ENCODE results near the gene ZNF532. TPM values are rescaled to one million over a fixed set of nuclear protein-coding genes. Genes with fewer than 3 reads are reported as not detected.

Gene ZNF532
- polyA plus RNA-seq, 1 donor (not counting 4 experiments of a cell fraction or from before 2014, with no cell fraction given) = 31.5 TPM

GRCh38 chr18:59006461-59007067 lies 141.9 kb downstream of the ZNF532 start:
- no peak overlapping the region for H3K4me2 ChIP-seq (ENCODE audit: control insufficient read depth, extremely low read depth, insufficient read depth, low read depth, low read length)
- H3K9me3 ChIP-seq (ENCODE audit: control insufficient read depth, low read depth, low read length) = no peaks in the 10 kb centered on the region
- H3K36me3 ChIP-seq (ENCODE audit: control insufficient read depth in 2 of 2, extremely low read depth in 1 of 2, insufficient read depth in 2 of 2, low read length in 2 of 2) = no peaks in the 10 kb centered on the region
- H3K79me2 ChIP-seq (ENCODE audit: control insufficient read depth, insufficient read depth, low read length) = no peaks in the 10 kb centered on the region
- DNase-seq (ENCODE audit: low read depth, low spot score) (no peak), FAIRE-seq (no peak)
- H3K27ac ChIP-seq (ENCODE audit: control insufficient read depth, insufficient read depth, low read length) = no peak overlapping the region
- no peak overlapping the region for H2AFZ ChIP-seq (ENCODE audit: control insufficient read depth, low read length)
- TF ChIP-seq, protein P1, sequence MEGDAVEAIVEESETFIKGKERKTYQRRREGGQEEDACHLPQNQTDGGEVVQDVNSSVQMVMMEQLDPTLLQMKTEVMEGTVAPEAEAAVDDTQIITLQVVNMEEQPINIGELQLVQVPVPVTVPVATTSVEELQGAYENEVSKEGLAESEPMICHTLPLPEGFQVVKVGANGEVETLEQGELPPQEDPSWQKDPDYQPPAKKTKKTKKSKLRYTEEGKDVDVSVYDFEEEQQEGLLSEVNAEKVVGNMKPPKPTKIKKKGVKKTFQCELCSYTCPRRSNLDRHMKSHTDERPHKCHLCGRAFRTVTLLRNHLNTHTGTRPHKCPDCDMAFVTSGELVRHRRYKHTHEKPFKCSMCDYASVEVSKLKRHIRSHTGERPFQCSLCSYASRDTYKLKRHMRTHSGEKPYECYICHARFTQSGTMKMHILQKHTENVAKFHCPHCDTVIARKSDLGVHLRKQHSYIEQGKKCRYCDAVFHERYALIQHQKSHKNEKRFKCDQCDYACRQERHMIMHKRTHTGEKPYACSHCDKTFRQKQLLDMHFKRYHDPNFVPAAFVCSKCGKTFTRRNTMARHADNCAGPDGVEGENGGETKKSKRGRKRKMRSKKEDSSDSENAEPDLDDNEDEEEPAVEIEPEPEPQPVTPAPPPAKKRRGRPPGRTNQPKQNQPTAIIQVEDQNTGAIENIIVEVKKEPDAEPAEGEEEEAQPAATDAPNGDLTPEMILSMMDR (optimal IDR thresholded peaks at IDR 0.05 in 1 of 3, IDR thresholded peaks at IDR 0.05 in 1 of 3, conservative IDR thresholded peaks at IDR 0.05 in 1 of 3; ENCODE audit: extremely low read depth in 1 of 3, insufficient read depth in 2 of 3, low read length in 3 of 3) = no peak
- TF ChIP-seq EZH2 (IDR thresholded peaks at IDR 0.05; ENCODE audit: low read length) = no peak
- H3K4me1 ChIP-seq (ENCODE audit: control insufficient read depth, extremely low read depth, insufficient read depth, low read length) = peaks cover 23% of the 10 kb centered on the region
- no peak overlapping the region for H3K9ac ChIP-seq (ENCODE audit: control insufficient read depth, extremely low read depth, insufficient read depth, low read length)
- H3K27me3 ChIP-seq (ENCODE audit: control insufficient read depth, extremely low read depth, insufficient read depth, low read length) = no peaks in the 10 kb centered on the region
- no peak overlapping the region for H3K4me3 ChIP-seq (ENCODE audit: control insufficient read depth in 2 of 3, extremely low read depth in 1 of 3, insufficient read depth in 2 of 3, low read depth in 1 of 3, low read length in 3 of 3)
- dilution Hi-C loops (cut with MboI; ENCODE audit: extremely low pct_ligation_motif_present, low sequenced_read_pairs) = no loop called here
- no peaks in the 10 kb centered on the region for H3K9me1 ChIP-seq (ENCODE audit: control insufficient read depth, extremely low read depth, insufficient read depth, low read length)
- H4K20me1 ChIP-seq (ENCODE audit: control insufficient read depth, extremely low read depth, insufficient read depth, low read length) = no peaks in the 10 kb centered on the region

DNA sequence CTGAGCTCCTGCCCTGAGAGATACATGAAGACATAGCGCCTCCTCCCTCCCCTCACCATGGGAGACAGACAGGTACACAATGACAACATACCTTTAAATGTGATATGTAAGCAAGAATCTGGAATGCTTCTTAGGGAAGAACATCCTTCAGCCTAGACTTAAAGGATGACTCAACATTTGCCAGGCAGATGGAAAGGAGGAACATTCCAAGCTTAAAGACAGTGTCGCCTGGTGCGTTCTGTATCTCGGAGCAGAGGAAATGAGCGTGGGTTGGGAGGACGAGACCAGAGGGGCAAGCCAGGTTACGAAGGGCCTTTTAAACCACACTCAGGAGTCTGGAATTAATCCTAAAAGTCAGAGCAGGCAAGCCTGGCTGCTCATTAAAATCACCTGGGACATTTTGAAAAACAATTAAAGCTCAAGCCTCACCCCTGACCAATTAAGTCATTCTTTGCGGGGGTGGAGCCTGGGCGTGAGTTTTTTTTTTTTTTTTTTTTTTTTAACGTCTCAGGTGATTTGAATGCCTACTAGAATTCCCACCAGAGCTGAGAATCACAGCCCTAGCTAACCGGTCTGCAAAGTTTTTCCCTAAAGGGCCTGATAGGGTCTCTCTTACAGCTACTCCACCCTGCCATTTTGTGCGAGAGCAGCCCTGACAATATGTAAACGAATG lies 143.8 kb downstream of the ZNF532 start:
- peak overlapping the region; percentile 31 to 68 (median 61) for H3K4me3 ChIP-seq (ENCODE audit: control insufficient read depth in 2 of 3, extremely low read depth in 1 of 3, insufficient read depth in 2 of 3, low read depth in 1 of 3, low read length in 3 of 3)
- H3K27me3 ChIP-seq (ENCODE audit: control insufficient read depth, extremely low read depth, insufficient read depth, low read length) = no peaks in the 10 kb centered on the region
- peak overlapping the region; percentile 93 for H2AFZ ChIP-seq (ENCODE audit: control insufficient read depth, low read length)
- H3K4me1 ChIP-seq (ENCODE audit: control insufficient read depth, extremely low read depth, insufficient read depth, low read length) = peaks cover 25% of the 10 kb centered on the region
- peak overlapping the region; percentile 91 for H3K27ac ChIP-seq (ENCODE audit: control insufficient read depth, insufficient read depth, low read length)
- H4K20me1 ChIP-seq (ENCODE audit: control insufficient read depth, extremely low read depth, insufficient read depth, low read length) = no peaks in the 10 kb centered on the region
- peak; percentile 87 for DNase-seq (ENCODE audit: low read depth, low spot score)
- no peaks in the 10 kb centered on the region for H3K9me1 ChIP-seq (ENCODE audit: control insufficient read depth, extremely low read depth, insufficient read depth, low read length)
- peak; percentile 98 for FAIRE-seq
- H3K4me2 ChIP-seq (ENCODE audit: control insufficient read depth, extremely low read depth, insufficient read depth, low read depth, low read length) = peak overlapping the region; percentile 87
- dilution Hi-C loops (cut with MboI; ENCODE audit: extremely low pct_ligation_motif_present, low sequenced_read_pairs) = no loop called here
- H3K9ac ChIP-seq (ENCODE audit: control insufficient read depth, extremely low read depth, insufficient read depth, low read length) = peak overlapping the region; percentile 75
- TF ChIP-seq, protein P1 (optimal IDR thresholded peaks at IDR 0.05 in 1 of 3, IDR thresholded peaks at IDR 0.05 in 1 of 3, conservative IDR thresholded peaks at IDR 0.05 in 1 of 3; ENCODE audit: extremely low read depth in 1 of 3, insufficient read depth in 2 of 3, low read length in 3 of 3) = peak in 1 of 3 experiments; percentile 43
- TF ChIP-seq EZH2 (IDR thresholded peaks at IDR 0.05; ENCODE audit: low read length) = no peak
- H3K79me2 ChIP-seq (ENCODE audit: control insufficient read depth, insufficient read depth, low read length) = no peaks in the 10 kb centered on the region
- no peaks in the 10 kb centered on the region for H3K36me3 ChIP-seq (ENCODE audit: control insufficient read depth in 2 of 2, extremely low read depth in 1 of 2, insufficient read depth in 2 of 2, low read length in 2 of 2)
- no peaks in the 10 kb centered on the region for H3K9me3 ChIP-seq (ENCODE audit: control insufficient read depth, low read depth, low read length)

Data from keratinocyte (primary cell).